ENCODE results near the gene LRRC17.
"Not testable (repeated sequence)": the region's sequence is repeated elsewhere in the genome, so short reads cannot be mapped to it uniquely, and the experiment has no call there.

Gene LRRC17

GRCh38 chr7:102975854-102976253, 63.1 kb downstream of the LRRC17 start:
- POLR2A ChIA-PET: no interaction called here
- TF ChIP-seq CTCF (IDR thresholded peaks at IDR 0.05; ENCODE audit: control extremely low read depth, extremely low read depth, low read depth, missing control alignments): no peak
- CTCF ChIA-PET: no interaction called here
- no peak for DNase-seq (ENCODE audit: extremely low spot score)

GRCh38 chr7:102976493-102976892, 63.7 kb downstream of the LRRC17 start:
- ChIA-PET CTCF (no interaction called here), POLR2A (no interaction called here)
- TF ChIP-seq CTCF (IDR thresholded peaks at IDR 0.05; ENCODE audit: control extremely low read depth, extremely low read depth, low read depth, missing control alignments): no peak
- DNase-seq (ENCODE audit: extremely low spot score): no peak

GRCh38 chr7:102977586-102977985, 64.8 kb downstream of the LRRC17 start:
- DNase-seq (ENCODE audit: extremely low spot score); CTCF ChIA-PET; POLR2A ChIA-PET: not testable (repeated sequence)

- no peak for TF ChIP-seq CTCF (IDR thresholded peaks at IDR 0.05; ENCODE audit: control extremely low read depth, extremely low read depth, low read depth, missing control alignments)
- ChIA-PET CTCF (no interaction called here), POLR2A (no interaction called here)
- DNase-seq (ENCODE audit: extremely low spot score): no peak
Observed at GRCh38 chr7:102978284-102978683, 65.5 kb downstream of the LRRC17 start.

GRCh38 chr7:102979670-102980069, 66.9 kb downstream of the LRRC17 start:
- TF ChIP-seq CTCF (IDR thresholded peaks at IDR 0.05; ENCODE audit: control extremely low read depth, extremely low read depth, low read depth, missing control alignments): no peak
- CTCF ChIA-PET: no interaction called here
- DNase-seq (ENCODE audit: extremely low spot score): no peak
- POLR2A ChIA-PET: no interaction called here

GRCh38 chr7:102981451-102981850, 68.7 kb downstream of the LRRC17 start:
- CTCF ChIA-PET: no interaction called here
- POLR2A ChIA-PET: no interaction called here

GRCh38 chr7:102982235-102982634, 69.4 kb downstream of the LRRC17 start:
- no peak for DNase-seq (ENCODE audit: extremely low spot score)
- POLR2A ChIA-PET: no interaction called here
- CTCF ChIA-PET: no interaction called here
- no peak for TF ChIP-seq CTCF (IDR thresholded peaks at IDR 0.05; ENCODE audit: control extremely low read depth, extremely low read depth, low read depth, missing control alignments)

More at GRCh38 chr7:102981451-102981850, 68.7 kb downstream of the LRRC17 start:
- no peak for DNase-seq (ENCODE audit: extremely low spot score)
- no peak for TF ChIP-seq CTCF (IDR thresholded peaks at IDR 0.05; ENCODE audit: control extremely low read depth, extremely low read depth, low read depth, missing control alignments)

All from GM10248 (cell line).